Panc1 (cell line): ENCODE data around the gene LOXL4.

ENCODE experiments used
- CTCF ChIP-seq: fragments of 450-650 bp; IDR thresholded peaks from 2 replicates; pipeline ENCODE4 v1.5.1; 2017; ENCODE audit warnings: mild to moderate bottlenecking
- POLR2AphosphoS5 ChIP-seq: IDR thresholded peaks from 2 replicates; pipeline ENCODE4 v1.6.1; 2012; ENCODE audit warnings: mild to moderate bottlenecking, low read depth, low read length, moderate library complexity
- REST ChIP-seq, 2 experiments: IDR thresholded peaks; 2 replicates each; pipeline ENCODE4 v1.6.1; 2011 to 2012; ENCODE audit warnings: low read depth in 2 of 2, control low read depth in 1 of 2, low read length in 1 of 2, mild to moderate bottlenecking in 1 of 2, moderate library complexity in 1 of 2; ENCODE audit not compliant: insufficient read depth in 1 of 2

- TF ChIP-seq CTCF = peak; percentile 69
- TF ChIP-seq POLR2AphosphoS5 = no peak
- no peak for TF ChIP-seq REST (IDR thresholded peaks at IDR 0.05; ENCODE audit: insufficient read depth in 1 of 2, low read depth in 2 of 2, low read length in 1 of 2)
Measured at GRCh38 chr10:98242823-98243222, 25.2 kb downstream of the LOXL4 start.
